ENCODE data around the gene RAB3A. TPM values are rescaled to one million over a fixed set of nuclear protein-coding genes. Genes with fewer than 3 reads are reported as not detected.

The RAB3A gene
- total and polyA plus RNA-seq, 9 of the 15 experiments (the other 6 are each of a cell fraction or from before 2014, with no cell fraction given), result 0.17 to 5.1 (median 0.90) TPM; not detected in 1

GRCh38 chr19:18173054-18173571 is 30.7 kb downstream of the RAB3A start:
- Histone ChIP-seq H3K27me3 (ENCODE audit: control insufficient read depth in 2 of 2, insufficient read depth in 2 of 2, low read length in 2 of 2) (no peaks in the 10 kb centered on the region), H3K27ac (ENCODE audit: extremely low read depth, low read depth, low read length) (peak overlapping the region; percentile 56; the same call in 2 of the 3 replicates), H3K4me3 (peak overlapping the region; percentile 51; the same call in 1 of the 2 replicates), H3K36me3 (ENCODE audit: control insufficient read depth, insufficient read depth, low read length) (peaks cover 51% of the 10 kb centered on the region; the same call in 2 of the 3 replicates), H2AFZ (ENCODE audit: low read depth, low read length) (peak overlapping the region; percentile 88), H3K9me3 (replicated peaks; ENCODE audit: control insufficient read depth, insufficient read depth, low read depth, low read length) (no peaks in the 10 kb centered on the region), H3K9ac (ENCODE audit: insufficient read depth in 1 of 2, low read depth in 2 of 2, low read length in 2 of 2) (peak overlapping the region in 1 of 2 experiments; percentile 97; a peak in 2 of 4 replicates), H3K79me2 (ENCODE audit: control insufficient read depth, insufficient read depth, low read length) (peaks cover 15% of the 10 kb centered on the region), H3K4me2 (ENCODE audit: insufficient read depth, low read length) (peak overlapping the region; percentile 88), H3K4me1 (replicated peaks in 1 of 2; ENCODE audit: control insufficient read depth in 2 of 2, insufficient read depth in 2 of 2, low read length in 2 of 2) (peaks cover 14 to 38% of the 10 kb centered on the region in 2 experiments), H3K9me1 (ENCODE audit: control insufficient read depth, insufficient read depth, low read length) (no peaks in the 10 kb centered on the region), H4K20me1 (replicated peaks; ENCODE audit: control insufficient read depth, insufficient read depth, low read length) (0 out of 2 replicates have a peak, but pooled peaks cover under 1% of the 10 kb centered on the region)
- intact Hi-C loops (cut with micrococcal nuclease), result no loop called here
- TF ChIP-seq ESRRA (IDR thresholded peaks at IDR 0.05; ENCODE audit: borderline replicate concordance, low read depth), result no peak
- TF ChIP-seq ZNF12 (CRISPR knock-in tag; IDR thresholded peaks at IDR 0.05), result 0 out of 2 replicates have a peak, but pooled peaks have one; percentile 19
- TF ChIP-seq HNRNPK (IDR thresholded peaks at IDR 0.05; ENCODE audit: low read depth, low read length, poor library complexity, severe bottlenecking), result no peak
- peak; percentile 78; the same call in 1 of the 2 replicates for TF ChIP-seq ZBTB7A (IDR thresholded peaks at IDR 0.05; ENCODE audit: borderline replicate concordance, control insufficient read depth, low read depth, low read length)
- TF ChIP-seq ZBTB11 (CRISPR knock-in tag; IDR thresholded peaks at IDR 0.05), result no peak
- 0 out of 2 replicates have a peak, but pooled peaks have one; percentile 1 for TF ChIP-seq SP1 (CRISPR knock-in tag; IDR thresholded peaks at IDR 0.05)
- TF ChIP-seq POLR2AphosphoS5 (IDR thresholded peaks at IDR 0.05; ENCODE audit: control insufficient read depth, insufficient read depth, low read depth, low read length), result no peak
- TF ChIP-seq CREB5 (CRISPR knock-in tag; IDR thresholded peaks at IDR 0.05), result no peak
- CTCF ChIA-PET (ENCODE audit: low intra/inter-chr PET ratio), result no interaction called here
- FAIRE-seq, result no peak
- POLR2A ChIA-PET, result no interaction called here
- DNase-seq (ENCODE audit: extremely low read depth in 1 of 4, low spot score in 3 of 4), result peak in 2 of 4 experiments; percentile 9 to 24
- in situ Hi-C loops (cut with MboI), result no loop called here
- no TSS peak for BruUV-seq (replicated peaks)
- no peak for ATAC-seq
- WGBS (ENCODE audit: insufficient coverage, low coverage, missing lambda C conversion rate), result 73% methylated on average over 8 of the region's 18 CpGs
